NB4 (cell line): ENCODE data around the gene MRPL18.

Experiments
- CTCF ChIP-seq: IDR thresholded peaks from one replicate; pipeline ENCODE4 v1.5.1; 2012; ENCODE audit warnings: low read depth, low read length
- MAX ChIP-seq: IDR thresholded peaks from 2 replicates; pipeline ENCODE4 v1.6.1; 2011; ENCODE audit warnings: low read depth, low read length
- POLR2A ChIP-seq: IDR thresholded peaks from 2 replicates; pipeline ENCODE4 v1.6.1; 2011; ENCODE audit warnings: mild to moderate bottlenecking; ENCODE audit not compliant: insufficient read length; ENCODE audit errors: extremely low read depth

- no peak for TF ChIP-seq POLR2A
- TF ChIP-seq CTCF: no peak
- no peak for TF ChIP-seq MAX
Observed at GRCh38 chr6:159790956-159791598, 810 bp downstream of the MRPL18 start.
